NB4 (cell line): ENCODE measurements around the gene KIF3A.

Source experiments
- POLR2A ChIP-seq: IDR thresholded peaks from 2 replicates; pipeline ENCODE4 v1.6.1; 2011; ENCODE audit warnings: mild to moderate bottlenecking; ENCODE audit not compliant: insufficient read length; ENCODE audit errors: extremely low read depth
- TF ChIP-seq, protein P1 (sequence below): IDR thresholded peaks from one replicate; pipeline ENCODE4 v1.5.1; 2012; ENCODE audit warnings: low read depth, low read length

DNA sequence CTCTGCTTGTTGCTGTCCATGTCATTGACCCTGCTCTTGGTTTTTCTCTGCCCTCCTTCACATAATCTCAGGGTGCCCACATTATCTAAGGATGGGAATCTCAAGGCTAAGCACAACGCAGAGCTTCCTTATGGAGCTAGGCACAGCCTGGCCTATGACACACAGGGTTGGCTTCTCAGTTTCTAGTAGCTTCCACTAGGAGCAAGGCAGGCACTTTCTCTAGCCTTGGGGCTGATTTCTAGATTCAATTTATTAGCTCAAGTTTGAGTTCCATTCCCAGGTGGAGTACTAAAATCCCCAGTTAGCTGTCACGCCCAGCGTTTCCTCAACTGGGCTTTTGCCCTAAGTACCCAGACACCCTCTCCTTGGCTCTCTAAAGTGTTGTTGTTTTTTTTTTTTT lies 51.2 kb downstream of the KIF3A start:
- TF ChIP-seq POLR2A, result no peak
- TF ChIP-seq, protein P1, sequence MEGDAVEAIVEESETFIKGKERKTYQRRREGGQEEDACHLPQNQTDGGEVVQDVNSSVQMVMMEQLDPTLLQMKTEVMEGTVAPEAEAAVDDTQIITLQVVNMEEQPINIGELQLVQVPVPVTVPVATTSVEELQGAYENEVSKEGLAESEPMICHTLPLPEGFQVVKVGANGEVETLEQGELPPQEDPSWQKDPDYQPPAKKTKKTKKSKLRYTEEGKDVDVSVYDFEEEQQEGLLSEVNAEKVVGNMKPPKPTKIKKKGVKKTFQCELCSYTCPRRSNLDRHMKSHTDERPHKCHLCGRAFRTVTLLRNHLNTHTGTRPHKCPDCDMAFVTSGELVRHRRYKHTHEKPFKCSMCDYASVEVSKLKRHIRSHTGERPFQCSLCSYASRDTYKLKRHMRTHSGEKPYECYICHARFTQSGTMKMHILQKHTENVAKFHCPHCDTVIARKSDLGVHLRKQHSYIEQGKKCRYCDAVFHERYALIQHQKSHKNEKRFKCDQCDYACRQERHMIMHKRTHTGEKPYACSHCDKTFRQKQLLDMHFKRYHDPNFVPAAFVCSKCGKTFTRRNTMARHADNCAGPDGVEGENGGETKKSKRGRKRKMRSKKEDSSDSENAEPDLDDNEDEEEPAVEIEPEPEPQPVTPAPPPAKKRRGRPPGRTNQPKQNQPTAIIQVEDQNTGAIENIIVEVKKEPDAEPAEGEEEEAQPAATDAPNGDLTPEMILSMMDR, result no peak
